ENCODE results near the gene SLC35D3. TPM values are rescaled to one million over a fixed set of nuclear protein-coding genes. Genes with fewer than 3 reads are reported as not detected.

SLC35D3 gene
- polyA plus RNA-seq, 3 donors = not detected

DNA sequence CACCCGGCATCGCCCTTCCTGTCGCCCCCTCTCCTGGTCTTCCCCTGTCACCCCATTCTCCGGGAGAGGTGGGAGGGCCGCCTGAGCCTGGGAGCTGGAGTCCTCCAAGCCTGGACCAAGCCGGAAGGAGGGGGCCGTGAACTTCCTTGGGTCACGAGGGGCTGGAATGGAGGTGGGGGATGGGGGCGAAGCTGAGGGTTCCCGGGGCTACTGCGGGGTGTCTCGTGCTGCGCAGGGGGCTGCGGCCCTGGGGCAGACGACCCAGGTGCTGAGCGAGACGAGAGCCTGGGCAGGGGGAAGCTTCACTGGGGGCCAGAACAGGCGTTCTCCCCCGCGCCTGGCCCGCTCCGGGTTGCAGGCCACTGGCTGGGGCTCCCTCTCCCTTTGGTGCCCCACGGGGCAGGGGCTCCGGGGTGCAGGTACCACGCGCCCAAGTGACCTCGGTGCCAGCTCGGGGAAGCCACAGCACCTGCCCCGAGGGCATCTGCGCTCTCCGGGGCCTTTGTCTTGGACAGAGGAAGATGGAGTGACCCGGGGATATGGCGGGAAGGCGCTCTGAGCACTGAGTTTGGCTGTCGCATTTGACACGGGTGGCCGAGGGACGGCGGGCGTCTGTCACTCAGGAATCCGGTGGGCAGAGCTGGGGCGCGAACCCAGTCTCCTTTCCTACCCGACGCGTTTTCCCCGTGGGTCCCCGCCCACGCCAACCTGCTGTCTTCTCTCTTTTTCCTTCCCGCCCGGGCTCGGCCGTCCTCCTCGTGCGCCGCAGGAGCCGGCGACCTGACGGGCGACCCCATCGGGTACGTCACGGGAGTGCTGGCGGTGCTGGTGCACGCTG is 1.2 kb downstream of the SLC35D3 start:
- peak overlapping the region; percentile 4 to 88 for H3K4me3 Mint-ChIP-seq
- Histone ChIP-seq H3K9ac (ENCODE audit: insufficient read depth, low read length, poor library complexity, severe bottlenecking) (no peak overlapping the region), H4K20me1 (ENCODE audit: insufficient read depth, low read length) (no peaks in the 10 kb centered on the region), H2AFZ (ENCODE audit: insufficient read depth, low read depth, low read length, poor library complexity, severe bottlenecking) (no peak overlapping the region), H3K36me3 (replicated peaks in 1 of 2; ENCODE audit: control insufficient read depth in 1 of 2, insufficient read depth in 2 of 2, low read length in 2 of 2) (no peaks in the 10 kb centered on the region), H3K27me3 (ENCODE audit: control insufficient read depth in 2 of 2, insufficient read depth in 2 of 2, low read length in 2 of 2) (peaks cover 55 to 77% of the 10 kb centered on the region in 2 donors), H3K4me2 (replicated peaks; ENCODE audit: extremely low read depth, low read length, poor library complexity, severe bottlenecking) (peak overlapping the region; percentile 79), H3K9me3 (replicated peaks in 1 of 2; ENCODE audit: control insufficient read depth in 1 of 2, insufficient read depth in 1 of 2, low read length in 2 of 2) (peaks cover 0 to 28% of the 10 kb centered on the region in 2 donors), H3K4me1 (ENCODE audit: control insufficient read depth in 1 of 2, insufficient read depth in 2 of 2, low read length in 2 of 2) (peaks cover 34 to 41% of the 10 kb centered on the region in 2 donors), H3K4me3 (replicated peaks in 1 of 3; ENCODE audit: low read depth in 2 of 3, low read length in 3 of 3) (peak overlapping the region in 1 of 3 experiments; percentile 74), H3K79me2 (ENCODE audit: insufficient read depth, low read length) (no peaks in the 10 kb centered on the region), H3K27ac (ENCODE audit: low read depth in 1 of 2, low read length in 2 of 2) (no peak overlapping the region)
- H3K27me3 Mint-ChIP-seq (ENCODE audit: low read depth in 3 of 3) = peaks cover 68 to 87% (median 73%) of the 10 kb centered on the region in 3 donors
- no peak for DNase-seq
- TF ChIP-seq CTCF (IDR thresholded peaks at IDR 0.05) = no peak
- peaks cover 35% of the 10 kb centered on the region for H3K4me1 Mint-ChIP-seq
- WGBS (ENCODE audit: insufficient coverage) = 3% methylated on average over 55 of the region's 65 CpGs
- peaks cover 0 to 10% of the 10 kb centered on the region in 2 donors for H3K36me3 Mint-ChIP-seq
- peaks cover 0 to 20% (median 14%) of the 10 kb centered on the region in 7 donors for H3K9me3 Mint-ChIP-seq
- no peak overlapping the region for H3K27ac Mint-ChIP-seq
- intact Hi-C loops (cut with micrococcal nuclease) = no loop called here

- Mint-ChIP-seq H3K27me3 (ENCODE audit: low read depth in 3 of 3) (peaks cover 63 to 82% (median 70%) of the 10 kb centered on the region in 3 donors), H3K27ac (no peak overlapping the region), H3K4me1 (peaks cover 35% of the 10 kb centered on the region), H3K4me3 (peak overlapping the region in 1 of 2 donors; percentile 86), H3K9me3 (peaks cover 0 to 20% (median 14%) of the 10 kb centered on the region in 7 donors), H3K36me3 (peaks cover 0 to 10% of the 10 kb centered on the region in 2 donors)
- H3K36me3 ChIP-seq (replicated peaks in 1 of 2; ENCODE audit: control insufficient read depth in 1 of 2, insufficient read depth in 2 of 2, low read length in 2 of 2) = no peaks in the 10 kb centered on the region
- no peak for TF ChIP-seq CTCF (IDR thresholded peaks at IDR 0.05)
- no peak for DNase-seq
- no peak overlapping the region for H3K4me3 ChIP-seq (replicated peaks in 1 of 3; ENCODE audit: low read depth in 2 of 3, low read length in 3 of 3)
- no peak overlapping the region for H3K27ac ChIP-seq (ENCODE audit: low read depth in 1 of 2, low read length in 2 of 2)
- no peak overlapping the region for H2AFZ ChIP-seq (ENCODE audit: insufficient read depth, low read depth, low read length, poor library complexity, severe bottlenecking)
- H3K27me3 ChIP-seq (ENCODE audit: control insufficient read depth in 2 of 2, insufficient read depth in 2 of 2, low read length in 2 of 2) = peaks cover 51 to 69% of the 10 kb centered on the region in 2 donors
- no peak overlapping the region for H3K9ac ChIP-seq (ENCODE audit: insufficient read depth, low read length, poor library complexity, severe bottlenecking)
- H3K4me1 ChIP-seq (ENCODE audit: control insufficient read depth in 1 of 2, insufficient read depth in 2 of 2, low read length in 2 of 2) = peaks cover 34 to 41% of the 10 kb centered on the region in 2 donors
- H3K4me2 ChIP-seq (replicated peaks; ENCODE audit: extremely low read depth, low read length, poor library complexity, severe bottlenecking) = no peak overlapping the region
- intact Hi-C loops (cut with micrococcal nuclease) = no loop called here
- WGBS (ENCODE audit: insufficient coverage) = 67% methylated on average over 40 of the region's 40 CpGs
- no peaks in the 10 kb centered on the region for H3K79me2 ChIP-seq (ENCODE audit: insufficient read depth, low read length)
- peaks cover 0 to 28% of the 10 kb centered on the region in 2 donors for H3K9me3 ChIP-seq (replicated peaks in 1 of 2; ENCODE audit: control insufficient read depth in 1 of 2, insufficient read depth in 1 of 2, low read length in 2 of 2)
- no peaks in the 10 kb centered on the region for H4K20me1 ChIP-seq (ENCODE audit: insufficient read depth, low read length)
These were observed 2.0 kb downstream of the SLC35D3 start for GRCh38 chr6:136923954-136924673.
